HG02623 (cell line): ENCODE measurements around the gene GPR183.
"Not testable (repeated sequence)": the region's sequence is repeated elsewhere in the genome, so short reads cannot be mapped to it uniquely, and the experiment has no call there.

Source experiments
- ATAC-seq: cut with Tn5 transposase; IDR thresholded peaks from one replicate; pipeline ENCODE4 v1.9.1; 2021; ENCODE audit warnings: moderate library complexity; ENCODE audit not compliant: unreplicated experiment

GPR183 gene

DNA sequence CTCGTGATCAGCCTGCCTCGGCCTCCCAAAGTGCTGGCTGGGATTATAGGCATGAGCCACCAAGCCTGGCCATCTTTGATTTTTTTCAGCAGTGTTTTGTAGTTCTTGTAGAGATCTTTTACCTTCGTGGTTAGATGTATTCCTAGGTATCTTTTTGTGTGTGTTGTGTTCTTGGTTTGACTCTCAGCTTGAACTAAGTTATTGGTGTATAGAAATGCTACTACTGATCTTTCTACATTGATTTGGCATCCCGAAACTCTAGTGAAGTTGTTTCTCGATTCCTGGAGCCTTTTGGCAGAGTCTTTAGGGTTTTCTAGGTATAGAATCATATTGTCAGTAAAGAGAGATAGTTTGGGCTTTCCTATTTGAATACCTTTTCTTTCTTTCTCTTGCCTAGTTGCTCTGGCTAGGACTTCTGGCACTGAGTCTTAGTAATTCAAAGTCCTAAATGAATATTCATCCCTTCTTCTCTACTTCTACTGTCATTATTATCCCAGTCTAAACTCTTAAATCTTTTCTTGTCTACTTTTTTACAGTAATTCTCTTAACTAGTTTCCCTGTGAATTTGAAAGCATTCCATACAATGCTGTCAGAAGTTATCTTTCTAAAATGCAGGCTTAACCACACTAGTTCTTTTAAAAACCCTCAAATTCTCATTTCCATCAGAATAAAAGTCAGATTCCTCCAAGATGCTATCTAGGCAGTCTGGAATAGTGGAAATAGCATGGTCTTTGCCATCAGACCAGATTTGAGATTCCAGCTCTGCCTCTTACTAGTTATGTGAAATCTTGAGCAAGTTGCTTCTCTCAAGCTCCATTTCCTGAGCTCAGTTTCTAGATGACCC, 56.0 kb downstream of the GPR183 start:
- no peak for ATAC-seq

DNA sequence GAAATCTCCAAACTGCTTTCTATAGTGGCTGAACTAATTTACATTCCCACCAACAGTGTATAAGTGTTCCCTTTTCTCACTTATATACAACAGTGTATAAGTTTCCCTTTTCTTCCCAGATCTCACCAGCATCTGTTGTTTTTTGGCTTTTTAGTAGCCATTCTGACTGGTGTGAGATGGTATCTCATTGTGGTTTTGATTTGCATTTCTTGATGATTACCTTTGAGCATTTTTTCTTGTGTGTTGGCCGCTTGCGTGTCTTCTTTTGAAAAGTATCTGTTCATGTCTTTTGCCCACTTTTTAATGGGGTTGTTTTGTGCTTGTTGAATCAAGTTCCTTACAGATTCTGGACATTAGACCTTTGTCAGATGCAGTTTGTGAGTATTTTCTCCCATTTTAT, 57.6 kb downstream of the GPR183 start:
- ATAC-seq = not testable (repeated sequence)

DNA sequence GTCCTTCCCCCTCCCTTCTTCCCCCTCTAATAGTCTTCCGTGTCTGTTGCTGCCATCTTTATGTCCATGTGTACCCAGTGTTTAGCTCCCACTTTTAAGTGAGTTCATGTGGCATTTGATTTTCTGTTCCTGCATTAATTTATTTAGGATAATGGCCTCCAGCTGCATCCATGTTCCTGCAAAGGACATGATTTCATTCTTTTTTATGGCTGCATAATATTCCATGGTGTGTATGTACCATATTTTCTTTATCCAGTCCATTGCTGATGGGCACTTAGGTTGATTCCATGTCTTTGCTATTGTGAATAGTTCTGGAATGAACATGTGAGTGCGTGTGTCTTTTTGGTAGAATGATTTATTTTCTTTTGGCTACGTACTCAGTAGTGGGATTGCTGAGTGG, 58.0 kb downstream of the GPR183 start:
- not testable (repeated sequence) for ATAC-seq

DNA sequence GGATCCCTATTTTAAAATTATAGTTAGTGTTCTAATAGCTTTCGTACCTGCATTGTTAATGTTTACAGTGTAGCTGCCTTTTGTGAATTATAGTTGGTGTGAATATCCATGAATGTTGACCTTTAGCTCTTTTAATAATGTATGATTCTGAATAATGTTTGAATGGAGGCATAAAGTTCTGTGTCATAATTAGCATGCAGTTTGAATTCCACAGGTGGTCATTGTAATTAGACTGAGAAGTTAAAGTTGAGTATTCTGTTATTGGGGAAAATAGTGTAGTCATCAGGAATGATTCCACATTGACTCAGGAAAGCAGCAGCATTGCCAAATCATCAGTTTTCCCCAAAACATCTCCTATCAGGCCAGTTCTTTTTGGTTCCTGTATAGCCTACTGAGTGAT, 61.1 kb downstream of the GPR183 start:
- no peak for ATAC-seq
